Testis (tissue), 2 donors: ENCODE results near the gene LTBP4.

Source experiments
- CTCF ChIP-seq, 3 experiments: fragments of 450-650 bp in 2 of 3; fragments of 200-600 bp in 1 of 3; sonication (generic) in 1 of 3; IDR thresholded peaks; one replicate each; pipeline ENCODE4 v1.5.1; 2016 to 2019; ENCODE audit warnings: antibody characterized with exemption in 3 of 3, mild to moderate bottlenecking in 2 of 3, moderate library complexity in 1 of 3
- POLR2A ChIP-seq: fragments of 450-650 bp; IDR thresholded peaks from one replicate; pipeline ENCODE4 v1.6.1; 2017; ENCODE audit warnings: antibody characterized with exemption, mild to moderate bottlenecking, moderate library complexity

- TF ChIP-seq CTCF (IDR thresholded peaks at IDR 0.05) = no peak
- no peak for TF ChIP-seq POLR2A
These were observed 35.8 kb upstream of the LTBP4 start for GRCh38 chr19:40565355-40565754.
